OCI-LY1 (cell line): ENCODE measurements around the gene TSPAN2.

ENCODE experiments used
- EZH2 ChIP-seq: fragments of 200-600 bp; sonication (generic), shearing (Covaris generic); IDR thresholded peaks from 2 replicates; pipeline ENCODE4 v1.8.0; 2017; ENCODE audit warnings: borderline replicate concordance, mixed run types, mild to moderate bottlenecking, antibody characterized with exemption, low read length, moderate library complexity, mixed read lengths
- TF ChIP-seq, protein P1 (sequence below): fragments of 200-600 bp; sonication (generic), shearing (Covaris generic); IDR thresholded peaks from 2 replicates; pipeline ENCODE4 v1.5.1; 2017; ENCODE audit warnings: mild to moderate bottlenecking, antibody characterized with exemption, low read length, moderate library complexity, mixed read lengths

DNA sequence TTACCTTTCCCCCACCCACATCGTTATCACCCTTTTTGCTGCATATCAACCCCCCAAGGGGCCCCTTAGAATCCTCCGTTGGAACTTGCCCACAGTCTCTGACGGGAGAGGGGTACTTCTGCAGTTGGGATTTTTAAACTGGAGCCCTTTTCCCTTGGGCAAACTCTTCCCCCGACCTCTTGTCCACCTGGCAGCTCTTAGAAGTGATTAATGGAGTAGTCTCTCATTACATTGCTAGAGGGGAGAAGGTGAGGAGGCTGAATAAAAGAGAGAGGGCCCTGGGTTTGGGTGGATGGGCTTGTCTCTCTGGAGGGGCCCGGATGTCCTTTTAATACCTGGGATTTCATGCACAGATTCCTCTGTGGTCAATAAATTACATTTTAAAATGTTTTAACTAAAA, 27.2 kb upstream of the TSPAN2 start:
- TF ChIP-seq, protein P1, sequence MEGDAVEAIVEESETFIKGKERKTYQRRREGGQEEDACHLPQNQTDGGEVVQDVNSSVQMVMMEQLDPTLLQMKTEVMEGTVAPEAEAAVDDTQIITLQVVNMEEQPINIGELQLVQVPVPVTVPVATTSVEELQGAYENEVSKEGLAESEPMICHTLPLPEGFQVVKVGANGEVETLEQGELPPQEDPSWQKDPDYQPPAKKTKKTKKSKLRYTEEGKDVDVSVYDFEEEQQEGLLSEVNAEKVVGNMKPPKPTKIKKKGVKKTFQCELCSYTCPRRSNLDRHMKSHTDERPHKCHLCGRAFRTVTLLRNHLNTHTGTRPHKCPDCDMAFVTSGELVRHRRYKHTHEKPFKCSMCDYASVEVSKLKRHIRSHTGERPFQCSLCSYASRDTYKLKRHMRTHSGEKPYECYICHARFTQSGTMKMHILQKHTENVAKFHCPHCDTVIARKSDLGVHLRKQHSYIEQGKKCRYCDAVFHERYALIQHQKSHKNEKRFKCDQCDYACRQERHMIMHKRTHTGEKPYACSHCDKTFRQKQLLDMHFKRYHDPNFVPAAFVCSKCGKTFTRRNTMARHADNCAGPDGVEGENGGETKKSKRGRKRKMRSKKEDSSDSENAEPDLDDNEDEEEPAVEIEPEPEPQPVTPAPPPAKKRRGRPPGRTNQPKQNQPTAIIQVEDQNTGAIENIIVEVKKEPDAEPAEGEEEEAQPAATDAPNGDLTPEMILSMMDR, result no peak
- no peak for TF ChIP-seq EZH2
